Spleen (tissue), 11 donors: ENCODE results near the gene MUTYH. TPM values are rescaled to one million over a fixed set of nuclear protein-coding genes. Genes with fewer than 3 reads are reported as not detected.

Source experiments
- DNase-seq: peaks from one replicate; pipeline ENCODE4 v3.0.0-alpha.2; 2020
- H3K27ac ChIP-seq, 8 donors: fragments of 200-600 bp; sonication (generic) in 7 of 8; 1 replicate in 4 of 8; 2 replicates in 4 of 8; pipeline versions ENCODE4 v1.5.0 to v1.8.0; 2016 to 2021; ENCODE audit warnings: inconsistent platforms in 4 of 8, mild to moderate bottlenecking in 4 of 8, moderate library complexity in 1 of 8
- H3K27me3 ChIP-seq, 7 donors: fragments of 200-600 bp; sonication (generic) in 6 of 7; replicated peaks in 1 of 7; 1 replicate in 4 of 7; 2 replicates in 3 of 7; pipeline versions ENCODE4 v1.5.0 to v1.8.0; 2016 to 2021; ENCODE audit warnings: inconsistent platforms in 3 of 7, mild to moderate bottlenecking in 1 of 7
- H3K36me3 ChIP-seq, 6 donors: fragments of 200-600 bp; sonication (generic) in 5 of 6; 1 replicate in 4 of 6; 2 replicates in 2 of 6; pipeline versions ENCODE4 v1.5.0 to v1.8.0; 2016 to 2021; ENCODE audit warnings: inconsistent platforms in 2 of 6
- H3K4me1 ChIP-seq, 6 donors: fragments of 200-600 bp; sonication (generic) in 5 of 6; 1 replicate in 3 of 6; 2 replicates in 3 of 6; pipeline versions ENCODE4 v1.5.0 to v1.8.0; 2016 to 2021; ENCODE audit warnings: inconsistent platforms in 3 of 6
- H3K4me3 ChIP-seq, 8 donors: fragments of 200-600 bp; sonication (generic) in 7 of 8; 1 replicate in 4 of 8; 2 replicates in 4 of 8; pipeline versions ENCODE4 v1.5.0 to v1.8.0; 2016 to 2021; ENCODE audit warnings: inconsistent platforms in 4 of 8, mild to moderate bottlenecking in 4 of 8, moderate library complexity in 2 of 8
- H3K9me3 ChIP-seq, 8 donors: fragments of 200-600 bp; sonication (generic) in 7 of 8; 1 replicate in 4 of 8; 2 replicates in 4 of 8; pipeline versions ENCODE4 v1.5.0 to v1.8.0; 2016 to 2021; ENCODE audit warnings: inconsistent platforms in 4 of 8
- POLR2A ChIP-seq, 3 donors: fragments of 450-650 bp; IDR thresholded peaks; one replicate each; pipeline ENCODE4 v1.5.1; 2017; ENCODE audit warnings: antibody characterized with exemption in 3 of 3, mild to moderate bottlenecking in 1 of 3
- POLR2AphosphoS5 ChIP-seq, 3 donors: sonication (generic); formaldehyde crosslinking; IDR thresholded peaks; one replicate each; pipeline ENCODE4 v1.5.1; 2017; ENCODE audit warnings: antibody characterized with exemption in 3 of 3
- WGBS, 5 donors: extraction: QIAGEN DNeasy Blood & Tissue Kit in 3 of 5; methylation state at CpG; one replicate each; pipeline versions ENCODE4 v1.1.5 to v1.1.7; 2013 to 2018; 5-methylcytosine and 5-hydroxymethylcytosine counted together
- intact Hi-C: fragments of 100-400 bp; cut with DNase I; formaldehyde crosslinking; loops from one replicate; pipeline ENCODE4 v1.15.0; 2023; ENCODE audit warnings: low total_unique reads
- polyA plus RNA-seq, 3 donors: library from polyadenylated mRNA; stranded (reverse); fragments of 200-250 nt; gene quantifications; one replicate each; pipeline ENCODE4 v1.2.1, GENCODE V29; 2013
- total RNA-seq, 7 donors: library from RNA; depleted of rRNA in 3 of 7; stranded (reverse); fragments of >200 nt in 3 of 7; fragmentation: NEBNext Ultra II Directional in 4 of 7; extraction: Animal tissue kit (Norgen Biotek cat#: 25700) in 4 of 7; gene quantifications; one replicate each; pipeline versions ENCODE4 v1.1.0 to v1.2.1, GENCODE V29; 2016 to 2021
- TF ChIP-seq, protein P1 (sequence below), 11 experiments: fragments of 200-600 bp in 7 of 11; fragments of 450-650 bp in 4 of 11; sonication (generic) in 4 of 11; IDR thresholded peaks in 8 of 11; conservative IDR thresholded peaks in 3 of 11; 1 replicate in 7 of 11; 2 replicates in 4 of 11; pipeline versions ENCODE4 v1.4.0 to v1.8.0; 2016 to 2021; ENCODE audit warnings: antibody characterized with exemption in 11 of 11, inconsistent platforms in 4 of 11, mild to moderate bottlenecking in 1 of 11
- donor health status: healthy with polysubstance abuse.
- donor health status: DM: no; HTN: no; CAD: no; lungs with moderate emphysema.
- donor health status: DM: no; HTN: no; CAD: no.
- donor health status: Bipolar disorder and iron deficiency.
- donor health status: healthy.
- donor health status: DM: no; HTN: no; CAD: no.
- donor health status: DM: yes; HTN: yes; CAD: no.

The MUTYH gene
- total and polyA plus RNA-seq, 10 donors, result 25.4 to 46.9 (median 37.2) TPM

DNA sequence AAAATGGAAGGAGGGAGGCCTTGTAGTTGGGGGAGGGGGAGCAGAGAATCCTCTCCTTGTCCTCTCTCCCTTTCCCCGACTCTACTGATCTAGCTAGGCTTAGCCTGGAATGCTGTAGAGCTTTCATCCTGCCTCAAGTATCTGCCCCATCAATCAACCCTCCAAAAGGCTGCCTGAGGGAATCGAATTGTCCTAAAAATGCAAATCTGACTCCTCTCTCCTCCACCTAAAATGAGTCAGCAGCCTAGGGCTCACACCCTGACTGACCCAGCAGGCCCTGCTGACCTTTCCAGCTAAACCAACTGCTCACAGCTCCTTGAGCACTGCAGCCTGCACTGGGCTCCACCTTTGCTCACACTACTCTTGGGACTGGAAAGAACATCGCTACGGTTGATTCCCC, 10.8 kb downstream of the MUTYH start:
- Histone ChIP-seq H3K4me1 (peaks cover 12 to 39% (median 34%) of the 10 kb centered on the region in 6 donors), H3K4me3 (no peak overlapping the region), H3K9me3 (no peaks in the 10 kb centered on the region), H3K27me3 (peaks cover 0 to 8% (median 0%) of the 10 kb centered on the region in 7 donors), H3K27ac (no peak overlapping the region), H3K36me3 (peaks cover 0 to 59% (median 39%) of the 10 kb centered on the region in 6 donors)
- 80 to 94% (median 87%) methylated on average over 4 of the region's 4 CpGs for WGBS, 5 donors
- DNase-seq, result no peak
- intact Hi-C loops, result no loop called here
- TF ChIP-seq POLR2AphosphoS5 (IDR thresholded peaks at IDR 0.05), result no peak
- TF ChIP-seq, protein P1, sequence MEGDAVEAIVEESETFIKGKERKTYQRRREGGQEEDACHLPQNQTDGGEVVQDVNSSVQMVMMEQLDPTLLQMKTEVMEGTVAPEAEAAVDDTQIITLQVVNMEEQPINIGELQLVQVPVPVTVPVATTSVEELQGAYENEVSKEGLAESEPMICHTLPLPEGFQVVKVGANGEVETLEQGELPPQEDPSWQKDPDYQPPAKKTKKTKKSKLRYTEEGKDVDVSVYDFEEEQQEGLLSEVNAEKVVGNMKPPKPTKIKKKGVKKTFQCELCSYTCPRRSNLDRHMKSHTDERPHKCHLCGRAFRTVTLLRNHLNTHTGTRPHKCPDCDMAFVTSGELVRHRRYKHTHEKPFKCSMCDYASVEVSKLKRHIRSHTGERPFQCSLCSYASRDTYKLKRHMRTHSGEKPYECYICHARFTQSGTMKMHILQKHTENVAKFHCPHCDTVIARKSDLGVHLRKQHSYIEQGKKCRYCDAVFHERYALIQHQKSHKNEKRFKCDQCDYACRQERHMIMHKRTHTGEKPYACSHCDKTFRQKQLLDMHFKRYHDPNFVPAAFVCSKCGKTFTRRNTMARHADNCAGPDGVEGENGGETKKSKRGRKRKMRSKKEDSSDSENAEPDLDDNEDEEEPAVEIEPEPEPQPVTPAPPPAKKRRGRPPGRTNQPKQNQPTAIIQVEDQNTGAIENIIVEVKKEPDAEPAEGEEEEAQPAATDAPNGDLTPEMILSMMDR (IDR thresholded peaks at IDR 0.05 in 8 of 11, conservative IDR thresholded peaks at IDR 0.05 in 3 of 11), result no peak
- TF ChIP-seq POLR2A (IDR thresholded peaks at IDR 0.05), result no peak

DNA sequence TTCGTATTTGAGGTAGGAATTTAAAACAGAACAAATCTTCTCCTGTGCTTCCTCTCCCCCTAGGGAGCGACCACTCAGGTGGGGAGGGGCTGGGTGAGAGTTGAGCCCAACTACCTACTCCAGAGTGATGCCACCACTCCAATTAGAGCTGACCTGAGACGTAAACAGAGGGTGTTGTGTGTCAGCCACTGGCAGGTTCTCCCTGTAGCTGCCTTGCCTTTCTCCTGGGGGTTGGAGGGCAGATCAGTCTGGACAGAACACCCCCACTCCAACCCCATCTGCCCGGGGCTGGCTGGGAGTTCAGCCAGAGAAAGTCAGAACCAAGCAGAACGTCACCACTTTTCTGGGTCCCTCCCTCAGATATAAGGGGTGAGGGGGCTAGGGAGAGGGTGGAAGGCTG, 11.6 kb downstream of the MUTYH start:
- Histone ChIP-seq H3K4me1 (peaks cover 7 to 31% (median 27%) of the 10 kb centered on the region in 6 donors), H3K27me3 (peaks cover 0 to 8% (median 0%) of the 10 kb centered on the region in 7 donors), H3K4me3 (no peak overlapping the region), H3K27ac (no peak overlapping the region), H3K9me3 (no peaks in the 10 kb centered on the region), H3K36me3 (peaks cover 0 to 53% (median 36%) of the 10 kb centered on the region in 6 donors)
- 75 to 79% (median 76%) methylated on average over 5 of the region's 5 CpGs for WGBS, 5 donors
- no peak for DNase-seq
- no peak for TF ChIP-seq POLR2AphosphoS5 (IDR thresholded peaks at IDR 0.05)
- TF ChIP-seq POLR2A (IDR thresholded peaks at IDR 0.05), result no peak
- TF ChIP-seq, protein P1 (IDR thresholded peaks at IDR 0.05 in 8 of 11, conservative IDR thresholded peaks at IDR 0.05 in 3 of 11), result no peak
- intact Hi-C loops, result no loop called here

DNA sequence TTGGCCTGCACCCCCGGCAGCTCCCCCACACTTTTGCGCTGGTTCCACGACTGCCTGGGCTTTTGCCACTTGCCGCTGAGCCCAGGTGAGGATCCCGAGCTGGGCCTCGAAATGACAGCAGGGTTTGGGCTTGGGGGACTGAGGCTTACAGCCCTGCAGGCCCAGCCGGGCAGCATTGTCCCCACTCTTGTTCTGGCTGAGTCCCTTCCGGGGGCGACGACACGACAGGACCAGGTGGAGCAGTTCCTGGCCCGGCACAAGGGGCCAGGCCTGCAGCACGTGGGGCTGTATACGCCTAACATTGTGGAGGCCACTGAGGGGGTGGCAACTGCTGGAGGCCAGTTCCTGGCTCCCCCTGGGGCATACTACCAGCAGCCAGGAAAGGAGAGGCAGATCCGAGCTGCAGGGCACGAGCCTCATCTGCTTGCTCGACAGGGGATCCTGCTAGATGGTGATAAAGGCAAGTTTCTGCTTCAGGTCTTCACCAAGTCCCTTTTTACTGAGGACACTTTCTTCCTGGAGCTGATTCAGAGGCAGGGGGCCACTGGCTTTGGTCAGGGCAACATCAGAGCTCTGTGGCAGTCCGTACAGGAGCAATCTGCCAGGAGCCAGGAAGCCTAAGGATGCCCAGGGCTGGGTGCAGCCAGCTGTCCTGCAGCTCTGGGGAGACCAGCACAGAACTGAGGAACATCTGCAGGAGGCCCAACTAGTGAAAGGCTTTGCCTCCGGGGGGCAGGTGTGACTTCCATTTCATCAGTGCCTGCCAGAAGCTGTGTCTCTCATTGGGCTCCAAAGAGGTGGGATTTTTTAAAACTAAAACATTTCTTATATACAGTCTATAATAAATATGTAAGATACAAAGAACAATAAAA, 12.4 kb downstream of the MUTYH start:
- H3K4me3 ChIP-seq, result peak overlapping the region; percentile 45 to 82 (median 51)
- H3K36me3 ChIP-seq, result peaks cover 0 to 45% (median 28%) of the 10 kb centered on the region in 6 donors
- peaks cover 0 to 8% (median 0%) of the 10 kb centered on the region in 7 donors for H3K27me3 ChIP-seq
- intact Hi-C loops, result no loop called here
- peaks cover 7 to 31% (median 25%) of the 10 kb centered on the region in 6 donors for H3K4me1 ChIP-seq
- H3K27ac ChIP-seq, result peak overlapping the region in 1 of 8 donors; percentile 23
- no peak for DNase-seq
- TF ChIP-seq POLR2A (IDR thresholded peaks at IDR 0.05), result no peak
- no peak for TF ChIP-seq POLR2AphosphoS5 (IDR thresholded peaks at IDR 0.05)
- TF ChIP-seq, protein P1 (IDR thresholded peaks at IDR 0.05 in 8 of 11, conservative IDR thresholded peaks at IDR 0.05 in 3 of 11), result no peak
- H3K9me3 ChIP-seq, result no peaks in the 10 kb centered on the region
- WGBS, 5 donors, result 57 to 77% (median 64%) methylated on average over 15 to 19 of the region's 19 CpGs
